H1 (cell line): ENCODE measurements around the gene ARHGEF12. TPM values are rescaled to one million over a fixed set of nuclear protein-coding genes. Genes with fewer than 3 reads are reported as not detected.

Experiments
- CTCF ChIA-PET: fragments of 300-600 bp; sonication (Branson Sonifier 250); formaldehyde crosslinking; loops from one replicate; lab custom pipeline; 2021; ENCODE audit not compliant: partially characterized antibody; lab: Charles Lee
- POLR2A ChIA-PET: fragments of 300-600 bp; sonication (Branson Sonifier 250); formaldehyde crosslinking; loops from one replicate; lab custom pipeline; 2021; ENCODE audit warnings: inconsistent platforms; ENCODE audit not compliant: partially characterized antibody; lab: Charles Lee
- DNase-seq, 2 experiments: peaks; one replicate each; pipeline versions ENCODE4 v3.0.0 to v3.0.0-alpha.2; 2010 to 2022; ENCODE audit warnings: low spot score in 2 of 2, low read depth in 1 of 2, mixed read lengths in 1 of 2
- FAIRE-seq: peaks from 2 replicates; lab custom pipeline; 2011; peaks lifted over from hg19 to GRCh38; lab: Jason Lieb, UNC
- H2AFZ ChIP-seq: 2 replicates; pipeline ENCODE4 v1.8.1; 2012; ENCODE audit warnings: low read length, inconsistent platforms
- H2AK5ac ChIP-seq: 2 replicates; pipeline ENCODE4 v1.6.1; 2013; ENCODE audit warnings: low read depth, low read length
- H2BK120ac ChIP-seq: replicated peaks from 2 replicates; pipeline ENCODE3; 2013; ENCODE audit warnings: low read depth, low read length, inconsistent platforms
- H2BK12ac ChIP-seq: 2 replicates; pipeline ENCODE4 v1.6.1; 2013; ENCODE audit warnings: low read depth, low read length
- H2BK15ac ChIP-seq: 2 replicates; pipeline ENCODE4 v1.6.1; 2013; ENCODE audit warnings: low read length
- H2BK20ac ChIP-seq: 2 replicates; pipeline ENCODE4 v1.6.1; 2013; ENCODE audit warnings: low read length
- H2BK5ac ChIP-seq: 2 replicates; pipeline ENCODE4 v1.6.1; 2013; ENCODE audit warnings: low read depth, low read length
- H3K14ac ChIP-seq: 2 replicates; pipeline ENCODE4 v1.6.1; 2013; ENCODE audit warnings: inconsistent platforms; ENCODE audit not compliant: insufficient read length
- H3K18ac ChIP-seq: 2 replicates; pipeline ENCODE4 v1.6.1; 2013; ENCODE audit warnings: low read length; ENCODE audit errors: extremely low read depth
- H3K23ac ChIP-seq: 2 replicates; pipeline ENCODE4 v1.6.1; 2013; ENCODE audit warnings: inconsistent platforms; ENCODE audit not compliant: insufficient read length
- H3K23me2 ChIP-seq: 2 replicates; pipeline ENCODE4 v1.6.1; 2013; ENCODE audit warnings: low read depth, low read length
- H3K27ac ChIP-seq: 2 replicates; pipeline ENCODE4 v1.6.1; 2011; ENCODE audit warnings: low read depth, low read length, inconsistent platforms
- H3K27me3 ChIP-seq, 4 experiments: replicated peaks in 1 of 4; 1 replicate in 1 of 4; 2 replicates in 3 of 4; pipeline versions ENCODE4 v1.6.1 to v1.8.1; 2011 to 2013; ENCODE audit warnings: low read length in 3 of 4, mild to moderate bottlenecking in 3 of 4, inconsistent platforms in 2 of 4, mixed read lengths in 2 of 4, moderate library complexity in 1 of 4; ENCODE audit not compliant: control insufficient read depth in 3 of 4, insufficient read depth in 3 of 4; ENCODE audit errors: extremely low read depth in 1 of 4
- H3K36me3 ChIP-seq, 4 experiments: 2 replicates each; pipeline versions ENCODE4 v1.6.1 to v1.8.1; 2011 to 2013; ENCODE audit warnings: mild to moderate bottlenecking in 4 of 4, low read length in 3 of 4, moderate library complexity in 2 of 4, control low read depth in 1 of 4, inconsistent platforms in 1 of 4; ENCODE audit not compliant: insufficient read depth in 4 of 4, control insufficient read depth in 2 of 4
- H3K4ac ChIP-seq: replicated peaks from 2 replicates; pipeline ENCODE3; 2013; ENCODE audit warnings: low read length, low read depth, mixed read lengths, inconsistent platforms; ENCODE audit not compliant: insufficient read length
- H3K4me1 ChIP-seq, 4 experiments: replicated peaks in 1 of 4; 1 replicate in 1 of 4; 2 replicates in 3 of 4; pipeline versions ENCODE4 v1.6.1 to v1.8.1; 2011 to 2013; ENCODE audit warnings: low read length in 3 of 4, inconsistent platforms in 2 of 4, mixed read lengths in 1 of 4; ENCODE audit not compliant: insufficient read depth in 4 of 4, control insufficient read depth in 3 of 4
- H3K4me2 ChIP-seq, 2 experiments: 2 replicates each; pipeline versions ENCODE4 v1.6.1 to v1.8.1; 2011 to 2013; ENCODE audit warnings: low read depth in 2 of 2, low read length in 2 of 2, control low read depth in 1 of 2, inconsistent platforms in 1 of 2, mild to moderate bottlenecking in 1 of 2; ENCODE audit not compliant: insufficient read depth in 1 of 2
- H3K4me3 ChIP-seq, 4 experiments: fragments of 200-600, 300-600 bp in 1 of 4; sonication (generic), shearing (Covaris generic), sonication (Bioruptor Twin) in 1 of 4; 2 replicates each; pipeline versions ENCODE4 v1.5.1 to v1.8.1; 2011 to 2016; ENCODE audit warnings: low read length in 4 of 4, low read depth in 3 of 4, control low read depth in 2 of 4, inconsistent platforms in 2 of 4, mild to moderate bottlenecking in 2 of 4, mixed read lengths in 1 of 4, moderate library complexity in 1 of 4; ENCODE audit not compliant: insufficient read depth in 2 of 4; ENCODE audit errors: extremely low read depth in 1 of 4
- H3K56ac ChIP-seq: replicated peaks from 2 replicates; pipeline ENCODE3; 2013; ENCODE audit warnings: low read depth, mild to moderate bottlenecking, mixed read lengths, low read length, inconsistent platforms; ENCODE audit not compliant: insufficient read length
- H3K79me1 ChIP-seq: 2 replicates; pipeline ENCODE4 v1.6.1; 2013; ENCODE audit warnings: low read depth, low read length, control low read depth
- H3K79me2 ChIP-seq, 2 experiments: 2 replicates each; pipeline versions ENCODE4 v1.6.1 to v1.8.1; 2012 to 2013; ENCODE audit warnings: low read length in 2 of 2, mild to moderate bottlenecking in 2 of 2, inconsistent platforms in 1 of 2; ENCODE audit not compliant: insufficient read depth in 2 of 2, control insufficient read depth in 1 of 2
- H3K9ac ChIP-seq, 4 experiments: replicated peaks in 1 of 4; 1 replicate in 1 of 4; 2 replicates in 3 of 4; pipeline versions ENCODE4 v1.6.1 to v1.8.1; 2011 to 2013; ENCODE audit warnings: low read depth in 3 of 4, low read length in 3 of 4, control low read depth in 2 of 4, mild to moderate bottlenecking in 2 of 4, moderate library complexity in 2 of 4, inconsistent platforms in 1 of 4; ENCODE audit errors: extremely low read depth in 1 of 4
- H3K9me3 ChIP-seq, 2 experiments: 2 replicates each; pipeline versions ENCODE4 v1.6.1 to v1.8.1; 2012 to 2013; ENCODE audit warnings: mild to moderate bottlenecking in 2 of 2, moderate library complexity in 2 of 2, control low read depth in 1 of 2, inconsistent platforms in 1 of 2, low read depth in 1 of 2, low read length in 1 of 2, mixed read lengths in 1 of 2; ENCODE audit not compliant: insufficient read depth in 2 of 2
- H4K20me1 ChIP-seq, 2 experiments: replicated peaks in 1 of 2; 2 replicates each; pipeline versions ENCODE3 to v1.8.1; 2011 to 2013; ENCODE audit warnings: inconsistent platforms in 2 of 2, low read length in 2 of 2, mild to moderate bottlenecking in 1 of 2; ENCODE audit not compliant: insufficient read depth in 2 of 2, control insufficient read depth in 1 of 2
- H4K5ac ChIP-seq: 2 replicates; pipeline ENCODE4 v1.6.1; 2013; ENCODE audit warnings: low read length, low read depth, mixed read lengths, inconsistent platforms; ENCODE audit not compliant: insufficient read length
- H4K8ac ChIP-seq: 2 replicates; pipeline ENCODE4 v1.8.0; 2013; ENCODE audit warnings: mild to moderate bottlenecking, moderate library complexity, low read length, inconsistent platforms; ENCODE audit not compliant: insufficient read depth; ENCODE audit errors: extremely low read depth
- H4K91ac ChIP-seq: replicated peaks from 2 replicates; pipeline ENCODE3; 2013; ENCODE audit warnings: low read length, mixed read lengths, inconsistent platforms; ENCODE audit not compliant: insufficient read length
- GTF2F1 ChIP-seq: IDR thresholded peaks from 2 replicates; pipeline ENCODE4 v1.6.1; 2012; ENCODE audit warnings: low read depth, low read length, improper control_type of control experiment, borderline replicate concordance
- HDAC2 ChIP-seq, 2 experiments: fragments of 300-600 bp in 1 of 2; sonication (generic) in 1 of 2; IDR thresholded peaks; 2 replicates each; pipeline ENCODE4 v1.6.1; 2011 to 2012; ENCODE audit warnings: low read depth in 2 of 2, low read length in 2 of 2, mild to moderate bottlenecking in 2 of 2, moderate library complexity in 2 of 2, borderline replicate concordance in 1 of 2, inconsistent platforms in 1 of 2
- PHF8 ChIP-seq: fragments of 200-600 bp; sonication (generic); conservative IDR thresholded peaks from 2 replicates; pipeline ENCODE4 v1.7.1; 2012; ENCODE audit warnings: low read depth, mild to moderate bottlenecking, inconsistent platforms, low read length, moderate library complexity
- POU5F1 ChIP-seq: IDR thresholded peaks from 2 replicates; pipeline ENCODE4 v1.6.1; 2011; ENCODE audit warnings: low read depth, mild to moderate bottlenecking, low read length, moderate library complexity
- RAD21 ChIP-seq, 2 experiments: IDR thresholded peaks in 1 of 2; conservative IDR thresholded peaks in 1 of 2; 2 replicates each; pipeline ENCODE4 v1.6.1; 2011; ENCODE audit warnings: low read depth in 2 of 2, low read length in 2 of 2, improper control_type of control experiment in 1 of 2, inconsistent platforms in 1 of 2, mild to moderate bottlenecking in 1 of 2, moderate library complexity in 1 of 2
- RBBP5 ChIP-seq: IDR thresholded peaks from 2 replicates; pipeline ENCODE4 v1.7.1; 2012; ENCODE audit warnings: low read depth, mild to moderate bottlenecking, inconsistent platforms, low read length, moderate library complexity, borderline replicate concordance
- SAP30 ChIP-seq: fragments of 300-600 bp; sonication (generic); IDR thresholded peaks from 2 replicates; pipeline ENCODE4 v1.7.1; 2012; ENCODE audit warnings: low read length, moderate library complexity, mild to moderate bottlenecking, inconsistent platforms; ENCODE audit not compliant: insufficient read depth, insufficient replicate concordance
- WGBS, 2 experiments: shearing (Covaris generic) in 1 of 2; methylation state at CpG; one replicate each; pipeline versions ENCODE4 v1.1.6 to v1.1.7; 2013 to 2015; ENCODE audit warnings: low lambda C conversion rate in 2 of 2, mixed read lengths in 2 of 2, inconsistent platforms in 1 of 2, low coverage in 1 of 2, missing lambda C conversion rate in 1 of 2; ENCODE audit not compliant: insufficient replicate concordance in 2 of 2, insufficient coverage in 1 of 2, insufficient read length in 1 of 2; ENCODE audit errors: extremely low coverage in 1 of 2, missing lambda C conversion rate in 1 of 2; 5-methylcytosine and 5-hydroxymethylcytosine counted together
- polyA plus RNA-seq, 7 experiments: library from polyadenylated mRNA; depleted of rRNA in 3 of 7; stranded (reverse) in 5 of 7; unstranded in 2 of 7; fragments of >200 nt in 5 of 7; fragments of 200-250 nt in 2 of 7; gene quantifications; 1 replicate in 5 of 7; 2 replicates in 1 of 7; 4 replicates in 1 of 7; pipeline versions ENCODE4 v1.2.1 to v1.2.3, GENCODE V29; 2011 to 2013; ENCODE audit warnings: missing spikeins in 2 of 7, mixed read lengths in 2 of 7
- total RNA-seq: library from RNA; stranded (reverse); fragmentation: NEBNext Ultra II Directional; extraction: Animal tissue kit (Norgen Biotek cat#: 25700); gene quantifications from 2 replicates; pipeline ENCODE4 v1.2.1, GENCODE V29; 2021
- TF ChIP-seq, protein P1 (sequence below): IDR thresholded peaks from 2 replicates; pipeline ENCODE4 v1.6.1; 2012; ENCODE audit warnings: inconsistent platforms

Gene ARHGEF12
- total and polyA plus RNA-seq, 2 of the 8 experiments (the other 6 are each of a cell fraction or from before 2014, with no cell fraction given), result 5.1 to 33.7 TPM

DNA sequence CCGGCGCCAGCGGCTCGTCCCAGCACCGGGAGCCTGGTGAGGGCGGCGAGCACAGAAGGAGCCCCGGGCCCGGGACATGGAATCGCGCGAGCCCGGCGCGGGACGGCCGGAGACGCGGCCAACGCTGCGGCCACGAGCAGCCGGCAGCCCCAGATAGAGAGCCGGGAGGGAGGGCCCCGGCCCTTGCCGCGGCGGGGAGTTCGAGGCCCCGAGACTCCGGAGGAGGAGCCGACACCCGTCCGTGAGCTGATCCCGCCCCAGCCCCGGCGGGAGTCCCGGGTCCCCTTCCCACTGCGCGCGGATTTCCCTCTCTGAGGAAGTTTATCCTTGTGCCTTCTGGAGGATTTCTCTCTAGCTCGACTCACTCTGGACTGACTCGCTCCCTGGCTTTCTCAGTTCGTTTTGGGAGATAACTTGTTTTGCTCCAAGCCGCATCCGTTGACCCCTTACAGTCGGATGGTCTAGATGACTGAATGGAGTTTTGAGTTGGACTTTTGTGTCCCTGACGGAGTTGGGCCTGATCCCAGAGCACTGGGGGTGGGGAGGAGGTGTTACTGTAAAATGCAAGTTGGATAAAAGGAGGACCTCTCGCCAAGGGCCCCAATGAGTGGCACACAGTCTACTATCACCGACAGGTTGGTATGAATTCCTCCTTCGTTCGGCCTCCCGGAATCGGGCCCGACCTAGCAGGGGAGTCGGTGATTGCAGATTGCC is 585 bp downstream of the ARHGEF12 start:
- H2AFZ ChIP-seq, result no peak overlapping the region; the same call in 1 of the 2 replicates
- peak overlapping the region; percentile 82 to 90 for H3K4me2 ChIP-seq
- no peak overlapping the region for H2BK20ac ChIP-seq
- DNase-seq, result peak in 1 of 2 experiments; percentile 81
- peak overlapping the region; percentile 53; the same call in 1 of the 2 replicates for H3K27ac ChIP-seq
- H4K8ac ChIP-seq, result no peak overlapping the region; the same call in 1 of the 2 replicates
- no peak overlapping the region for H2BK5ac ChIP-seq
- no peaks in the 10 kb centered on the region for H3K9me3 ChIP-seq
- 3% methylated on average over 17 of the region's 56 CpGs; no CpG with 5 or more reads in 1 of the 2 experiments for WGBS, 2 experiments
- H2AK5ac ChIP-seq, result no peak overlapping the region
- H3K79me1 ChIP-seq, result no peaks in the 10 kb centered on the region
- H2BK120ac ChIP-seq, result no peak overlapping the region
- peak overlapping the region; percentile 59 to 85 (median 64); a peak in 6 of 7 replicates for H3K9ac ChIP-seq
- ChIA-PET POLR2A (interaction anchor here (0.9 to 3.8 kb wide), 7 partner anchors 9 to 100 kb away, joined by 3 to 27 read pairs (median 4); partner anchors contain the start of gene TLCD5), CTCF (interaction anchor here (0.6 to 2.4 kb wide), 6 partner anchors 13 to 676 kb away, joined by 3 to 8 read pairs (median 4); no protein-coding TSS in a partner anchor)
- H3K18ac ChIP-seq, result peak overlapping the region; percentile 21; the same call in 1 of the 2 replicates
- no peak for FAIRE-seq
- no peaks in the 10 kb centered on the region for H3K36me3 ChIP-seq
- peak overlapping the region; percentile 64 for H3K56ac ChIP-seq
- H3K79me2 ChIP-seq, result peaks cover 8 to 49% of the 10 kb centered on the region in 2 experiments; a peak in 3 of 4 replicates
- H3K27me3 ChIP-seq, result no peaks in the 10 kb centered on the region
- peaks cover 0 to 8% (median 5%) of the 10 kb centered on the region in 4 experiments; a peak in 6 of 7 replicates for H3K4me1 ChIP-seq
- H3K23me2 ChIP-seq, result peaks cover 10% of the 10 kb centered on the region
- H3K4me3 ChIP-seq, result peak overlapping the region; percentile 89 to 98 (median 96)
- H3K23ac ChIP-seq, result no peak overlapping the region
- H4K91ac ChIP-seq, result no peak overlapping the region
- H4K5ac ChIP-seq, result peak overlapping the region; percentile 44
- no peak overlapping the region for H2BK12ac ChIP-seq
- H3K14ac ChIP-seq, result no peak overlapping the region
- H2BK15ac ChIP-seq, result no peak overlapping the region; the same call in 1 of the 2 replicates
- H3K4ac ChIP-seq, result no peak overlapping the region
- H4K20me1 ChIP-seq, result peaks cover 3 to 8% of the 10 kb centered on the region in 2 experiments
- TF ChIP-seq SAP30 (peak; percentile 82), RBBP5 (peak; percentile 28; the same call in 1 of the 2 replicates), RAD21 (IDR thresholded peaks at IDR 0.05 in 1 of 2, conservative IDR thresholded peaks at IDR 0.05 in 1 of 2; ENCODE audit: low read depth in 2 of 2, low read length in 2 of 2) (no peak), HDAC2 (IDR thresholded peaks at IDR 0.05; ENCODE audit: borderline replicate concordance in 1 of 2, low read depth in 2 of 2, low read length in 2 of 2) (0 out of 4 replicates have a peak, but pooled peaks of 1 of the 2 experiments have one; percentile 15), GTF2F1 (no peak), PHF8 (peak; percentile 26; the same call in 1 of the 2 replicates), POU5F1 (no peak)
- TF ChIP-seq, protein P1, sequence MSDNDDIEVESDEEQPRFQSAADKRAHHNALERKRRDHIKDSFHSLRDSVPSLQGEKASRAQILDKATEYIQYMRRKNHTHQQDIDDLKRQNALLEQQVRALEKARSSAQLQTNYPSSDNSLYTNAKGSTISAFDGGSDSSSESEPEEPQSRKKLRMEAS, result 0 out of 2 replicates have a peak, but pooled peaks have one; percentile 25
